Hepatocyte (in vitro differentiated cells): ENCODE results near the gene NUP62CL.

Experiments used
- EZH2 ChIP-seq: fragments of 200-600 bp; sonication (generic); IDR thresholded peaks from 2 replicates; pipeline ENCODE4 v1.6.1; 2016; ENCODE audit warnings: antibody characterized with exemption, mild to moderate bottlenecking, borderline replicate concordance
- EZH2phosphoT487 ChIP-seq: fragments of 200-600 bp; sonication (generic); IDR thresholded peaks from one replicate; pipeline ENCODE4 v1.6.1; 2018; ENCODE audit warnings: antibody characterized with exemption, mild to moderate bottlenecking, low read depth, moderate library complexity; ENCODE audit not compliant: unreplicated experiment, severe bottlenecking
- TF ChIP-seq, protein P1 (sequence below): fragments of 200-600 bp; sonication (generic); IDR thresholded peaks from 2 replicates; pipeline ENCODE4 v1.5.1; 2016; ENCODE audit warnings: antibody characterized with exemption, mild to moderate bottlenecking; ENCODE audit not compliant: poor library complexity

DNA sequence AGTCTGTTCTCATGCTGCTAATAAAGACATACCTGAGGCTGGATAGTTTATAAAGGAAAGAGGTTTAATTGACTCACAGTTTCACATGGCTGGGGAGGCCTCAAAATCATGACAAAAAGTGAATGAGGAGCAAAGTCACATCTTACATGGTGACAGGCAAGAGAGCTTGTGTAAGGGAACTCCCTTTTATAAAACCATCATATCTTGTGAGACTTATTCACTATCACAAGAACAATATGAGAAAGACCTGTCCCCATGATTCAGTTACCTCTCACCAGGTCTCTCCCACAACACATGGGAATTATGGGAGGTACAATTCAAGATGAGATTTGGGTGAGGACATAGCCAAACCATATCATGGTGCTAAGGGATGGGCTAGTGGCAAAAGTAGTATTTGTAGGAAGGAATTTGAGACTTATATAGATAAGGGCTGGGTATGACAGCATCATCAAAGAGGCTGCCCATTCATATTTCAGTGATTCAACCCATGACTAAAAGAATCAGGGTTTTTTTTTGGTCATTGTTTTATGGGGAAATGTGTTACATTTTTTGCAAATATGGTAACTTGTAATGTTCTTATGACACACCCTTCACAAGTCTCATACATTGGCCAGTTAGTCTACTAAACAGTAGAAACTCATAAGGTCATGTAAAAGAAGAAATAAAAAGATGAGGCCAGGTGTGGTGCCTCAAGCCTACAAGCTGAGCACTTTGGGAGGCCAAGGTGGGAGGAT, 34.7 kb downstream of the NUP62CL start:
- no peak for TF ChIP-seq EZH2
- no peak for TF ChIP-seq EZH2phosphoT487
- TF ChIP-seq, protein P1, sequence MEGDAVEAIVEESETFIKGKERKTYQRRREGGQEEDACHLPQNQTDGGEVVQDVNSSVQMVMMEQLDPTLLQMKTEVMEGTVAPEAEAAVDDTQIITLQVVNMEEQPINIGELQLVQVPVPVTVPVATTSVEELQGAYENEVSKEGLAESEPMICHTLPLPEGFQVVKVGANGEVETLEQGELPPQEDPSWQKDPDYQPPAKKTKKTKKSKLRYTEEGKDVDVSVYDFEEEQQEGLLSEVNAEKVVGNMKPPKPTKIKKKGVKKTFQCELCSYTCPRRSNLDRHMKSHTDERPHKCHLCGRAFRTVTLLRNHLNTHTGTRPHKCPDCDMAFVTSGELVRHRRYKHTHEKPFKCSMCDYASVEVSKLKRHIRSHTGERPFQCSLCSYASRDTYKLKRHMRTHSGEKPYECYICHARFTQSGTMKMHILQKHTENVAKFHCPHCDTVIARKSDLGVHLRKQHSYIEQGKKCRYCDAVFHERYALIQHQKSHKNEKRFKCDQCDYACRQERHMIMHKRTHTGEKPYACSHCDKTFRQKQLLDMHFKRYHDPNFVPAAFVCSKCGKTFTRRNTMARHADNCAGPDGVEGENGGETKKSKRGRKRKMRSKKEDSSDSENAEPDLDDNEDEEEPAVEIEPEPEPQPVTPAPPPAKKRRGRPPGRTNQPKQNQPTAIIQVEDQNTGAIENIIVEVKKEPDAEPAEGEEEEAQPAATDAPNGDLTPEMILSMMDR: no peak
